ENCODE measurements around the gene KLHL25.

KLHL25 gene

DNA sequence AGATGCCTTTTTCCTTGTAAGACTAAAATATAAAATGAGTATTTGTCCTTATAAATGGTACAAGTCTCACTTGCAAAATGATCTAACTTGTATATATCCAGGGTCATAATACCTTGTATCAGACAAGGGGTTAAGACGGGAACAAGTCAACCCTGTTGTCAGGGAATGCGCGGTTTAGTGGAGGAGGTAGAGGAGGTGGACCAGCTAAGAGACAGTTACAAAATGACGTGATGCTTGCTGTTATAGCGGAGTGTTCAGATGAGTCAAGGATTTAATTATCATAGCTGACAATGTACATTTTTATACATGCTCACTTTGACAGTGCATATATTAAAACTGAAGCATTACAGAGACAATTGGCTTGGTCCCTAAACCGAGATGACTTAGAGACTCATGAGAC, 26.8 kb upstream of the KLHL25 start:
- no peaks in the 10 kb centered on the region for H3K9me2 ChIP-seq (replicated peaks; ENCODE audit: control insufficient read depth, low read length)
- no peaks in the 10 kb centered on the region for H3K9me3 ChIP-seq (ENCODE audit: control insufficient read depth, insufficient read depth, low read length)
- H3F3A ChIP-seq (ENCODE audit: control insufficient read depth, insufficient read depth), result no peaks in the 10 kb centered on the region
- H3K27me3 ChIP-seq (ENCODE audit: control insufficient read depth, low read length), result 0 out of 2 replicates have a peak, but pooled peaks cover 7% of the 10 kb centered on the region
- no peak overlapping the region for H3K4me3 ChIP-seq (ENCODE audit: low read length)
- H3K4me1 ChIP-seq (ENCODE audit: control insufficient read depth, low read length), result no peaks in the 10 kb centered on the region
- H3K4me2 ChIP-seq (ENCODE audit: low read length), result no peak overlapping the region
- H3K36me3 ChIP-seq (ENCODE audit: control insufficient read depth, low read length), result no peaks in the 10 kb centered on the region
- TF ChIP-seq EZH2phosphoT487 (IDR thresholded peaks at IDR 0.05; ENCODE audit: borderline replicate concordance, low read length), result no peak
- TF ChIP-seq, protein P1, sequence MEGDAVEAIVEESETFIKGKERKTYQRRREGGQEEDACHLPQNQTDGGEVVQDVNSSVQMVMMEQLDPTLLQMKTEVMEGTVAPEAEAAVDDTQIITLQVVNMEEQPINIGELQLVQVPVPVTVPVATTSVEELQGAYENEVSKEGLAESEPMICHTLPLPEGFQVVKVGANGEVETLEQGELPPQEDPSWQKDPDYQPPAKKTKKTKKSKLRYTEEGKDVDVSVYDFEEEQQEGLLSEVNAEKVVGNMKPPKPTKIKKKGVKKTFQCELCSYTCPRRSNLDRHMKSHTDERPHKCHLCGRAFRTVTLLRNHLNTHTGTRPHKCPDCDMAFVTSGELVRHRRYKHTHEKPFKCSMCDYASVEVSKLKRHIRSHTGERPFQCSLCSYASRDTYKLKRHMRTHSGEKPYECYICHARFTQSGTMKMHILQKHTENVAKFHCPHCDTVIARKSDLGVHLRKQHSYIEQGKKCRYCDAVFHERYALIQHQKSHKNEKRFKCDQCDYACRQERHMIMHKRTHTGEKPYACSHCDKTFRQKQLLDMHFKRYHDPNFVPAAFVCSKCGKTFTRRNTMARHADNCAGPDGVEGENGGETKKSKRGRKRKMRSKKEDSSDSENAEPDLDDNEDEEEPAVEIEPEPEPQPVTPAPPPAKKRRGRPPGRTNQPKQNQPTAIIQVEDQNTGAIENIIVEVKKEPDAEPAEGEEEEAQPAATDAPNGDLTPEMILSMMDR (IDR thresholded peaks at IDR 0.05; ENCODE audit: low read depth, low read length, poor library complexity, severe bottlenecking), result no peak
- H3K27ac ChIP-seq (ENCODE audit: low read depth, low read length), result no peak overlapping the region
- no peaks in the 10 kb centered on the region for H4K20me1 ChIP-seq (ENCODE audit: control insufficient read depth, insufficient read depth, low read depth, low read length)
- H3K79me2 ChIP-seq (ENCODE audit: control insufficient read depth, low read length), result no peaks in the 10 kb centered on the region

- H3K4me3 ChIP-seq (ENCODE audit: low read length), result no peak overlapping the region
- H3F3A ChIP-seq (ENCODE audit: control insufficient read depth, insufficient read depth), result no peaks in the 10 kb centered on the region
- no peaks in the 10 kb centered on the region for H4K20me1 ChIP-seq (ENCODE audit: control insufficient read depth, insufficient read depth, low read depth, low read length)
Measured at GRCh38 chr15:85819938-85820337, 25.2 kb upstream of the KLHL25 start.

GRCh38 chr15:85813234-85813633, 18.5 kb upstream of the KLHL25 start:
- TF ChIP-seq, protein P1 (IDR thresholded peaks at IDR 0.05; ENCODE audit: low read depth, low read length, poor library complexity, severe bottlenecking), result no peak
- TF ChIP-seq EZH2phosphoT487 (IDR thresholded peaks at IDR 0.05; ENCODE audit: borderline replicate concordance, low read length), result no peak
- H3F3A ChIP-seq (ENCODE audit: control insufficient read depth, insufficient read depth), result peaks cover 2% of the 10 kb centered on the region; the same call in 1 of the 2 replicates
- no peaks in the 10 kb centered on the region for H3K27me3 ChIP-seq (ENCODE audit: control insufficient read depth, low read length)
- no peak overlapping the region for H3K27ac ChIP-seq (ENCODE audit: low read depth, low read length)
- H3K79me2 ChIP-seq (ENCODE audit: control insufficient read depth, low read length), result no peaks in the 10 kb centered on the region
- no peaks in the 10 kb centered on the region for H3K4me1 ChIP-seq (ENCODE audit: control insufficient read depth, low read length)
- H3K36me3 ChIP-seq (ENCODE audit: control insufficient read depth, low read length), result no peaks in the 10 kb centered on the region
- no peaks in the 10 kb centered on the region for H4K20me1 ChIP-seq (ENCODE audit: control insufficient read depth, insufficient read depth, low read depth, low read length)
- no peak overlapping the region for H3K4me2 ChIP-seq (ENCODE audit: low read length)
- no peak overlapping the region for H3K4me3 ChIP-seq (ENCODE audit: low read length)
- no peaks in the 10 kb centered on the region for H3K9me3 ChIP-seq (ENCODE audit: control insufficient read depth, insufficient read depth, low read length)
- H3K9me2 ChIP-seq (replicated peaks; ENCODE audit: control insufficient read depth, low read length), result no peaks in the 10 kb centered on the region

More at GRCh38 chr15:85819938-85820337, 25.2 kb upstream of the KLHL25 start:
- Histone ChIP-seq H3K9me3 (ENCODE audit: control insufficient read depth, insufficient read depth, low read length) (no peaks in the 10 kb centered on the region), H3K36me3 (ENCODE audit: control insufficient read depth, low read length) (no peaks in the 10 kb centered on the region), H3K4me2 (ENCODE audit: low read length) (no peak overlapping the region), H3K9me2 (replicated peaks; ENCODE audit: control insufficient read depth, low read length) (no peaks in the 10 kb centered on the region), H3K27ac (ENCODE audit: low read depth, low read length) (no peak overlapping the region), H3K79me2 (ENCODE audit: control insufficient read depth, low read length) (no peaks in the 10 kb centered on the region), H3K27me3 (ENCODE audit: control insufficient read depth, low read length) (0 out of 2 replicates have a peak, but pooled peaks cover 7% of the 10 kb centered on the region), H3K4me1 (ENCODE audit: control insufficient read depth, low read length) (no peaks in the 10 kb centered on the region)
- TF ChIP-seq, protein P1 (IDR thresholded peaks at IDR 0.05; ENCODE audit: low read depth, low read length, poor library complexity, severe bottlenecking), result no peak
- no peak for TF ChIP-seq EZH2phosphoT487 (IDR thresholded peaks at IDR 0.05; ENCODE audit: borderline replicate concordance, low read length)

Data from DOHH2 (cell line).